Measurements from ENCODE around the gene INHBE.
A peak's percentile ranks its signal among the peaks of the same experiment; 100 is the strongest.
"Not testable (repeated sequence)": the region's sequence is repeated elsewhere in the genome, so short reads cannot be mapped to it uniquely, and the experiment has no call there.

Gene INHBE

DNA sequence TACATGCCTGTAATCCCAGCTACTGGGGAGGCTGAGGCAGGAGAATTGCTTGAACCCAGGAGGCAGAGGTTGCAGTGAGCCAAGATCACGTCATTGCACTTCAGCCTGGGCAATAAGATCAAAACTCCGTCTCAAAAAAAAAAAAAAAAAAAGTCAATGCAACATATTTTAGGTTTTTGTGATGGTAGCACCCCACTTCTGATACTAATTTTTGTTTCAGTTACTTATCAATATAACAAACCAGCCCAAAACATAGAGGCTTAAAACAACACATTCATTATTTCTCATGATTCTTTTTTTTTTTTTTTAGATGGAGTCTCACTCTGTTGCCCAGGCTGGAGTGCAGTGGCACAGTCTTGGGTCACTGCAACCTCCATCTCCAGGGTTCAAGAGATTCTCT lies 13.7 kb upstream of the INHBE start:
- DNase-seq, result not testable (repeated sequence)

DNA sequence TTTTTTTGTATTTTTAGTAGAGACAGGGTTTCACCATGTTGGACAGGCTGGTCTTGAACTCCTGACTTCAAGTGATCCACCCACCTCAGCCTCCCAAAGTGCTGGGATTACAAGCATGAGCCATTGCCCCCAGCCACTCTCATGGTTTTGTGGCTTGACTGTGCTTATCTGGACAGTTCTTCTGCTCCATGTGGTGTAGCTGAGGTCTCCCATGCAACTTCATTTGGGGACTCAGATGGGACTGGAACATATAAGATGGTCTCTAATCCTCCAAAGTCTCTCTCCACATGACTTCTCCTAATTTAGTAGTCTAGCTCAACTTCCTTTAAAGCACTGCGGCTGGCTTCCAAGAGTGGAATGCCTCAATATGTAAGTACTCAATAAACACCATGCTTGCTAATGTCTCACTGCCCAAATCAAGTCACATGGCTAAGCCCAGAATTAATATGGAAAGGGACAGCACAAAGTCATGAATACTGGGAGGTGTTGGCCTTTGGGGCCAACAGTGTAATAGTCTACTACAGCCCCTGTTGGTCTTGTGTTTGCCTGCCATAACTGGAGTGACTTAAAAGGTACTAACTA lies 13.2 kb upstream of the INHBE start:
- no peak for DNase-seq

DNA sequence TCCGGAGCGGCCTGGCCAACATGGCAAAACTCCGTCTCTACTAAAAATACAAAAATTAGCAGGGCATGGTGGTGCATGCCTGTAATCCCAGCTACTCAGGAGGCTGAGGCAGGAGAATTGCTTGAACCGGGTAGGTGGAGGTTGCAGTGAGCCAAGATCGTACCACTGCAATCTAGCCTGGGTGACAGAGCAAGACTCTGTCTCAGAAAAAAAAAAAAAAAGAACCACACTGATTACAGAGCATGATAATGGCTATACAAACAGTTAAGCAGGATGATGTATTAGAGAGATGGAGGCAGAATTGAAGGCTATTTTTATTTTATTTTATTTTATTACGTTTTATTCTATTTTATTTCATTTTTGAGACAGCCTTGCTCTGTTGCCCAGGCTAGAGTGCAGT lies 10.8 kb upstream of the INHBE start:
- DNase-seq, result not testable (repeated sequence)

DNA sequence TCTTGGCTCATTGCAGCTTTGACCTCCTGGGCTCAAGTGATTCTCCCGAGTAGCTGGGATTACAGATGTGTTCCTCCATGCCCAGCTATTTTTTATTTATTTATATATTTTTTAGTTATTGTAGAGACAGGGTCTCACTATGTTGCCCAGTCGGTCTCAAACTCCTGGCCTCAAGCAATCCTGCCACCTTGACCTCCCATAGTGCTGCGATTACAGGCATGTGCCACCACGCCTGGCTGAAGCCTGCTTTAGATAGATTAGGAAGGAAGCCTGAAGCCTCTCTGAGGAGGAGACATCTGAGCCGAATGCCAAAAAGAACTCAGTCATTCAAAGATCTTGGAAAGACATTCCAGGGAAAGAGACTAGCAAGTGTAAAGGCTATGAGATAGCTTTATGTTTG lies 10.4 kb upstream of the INHBE start:
- DNase-seq, result no peak

DNA sequence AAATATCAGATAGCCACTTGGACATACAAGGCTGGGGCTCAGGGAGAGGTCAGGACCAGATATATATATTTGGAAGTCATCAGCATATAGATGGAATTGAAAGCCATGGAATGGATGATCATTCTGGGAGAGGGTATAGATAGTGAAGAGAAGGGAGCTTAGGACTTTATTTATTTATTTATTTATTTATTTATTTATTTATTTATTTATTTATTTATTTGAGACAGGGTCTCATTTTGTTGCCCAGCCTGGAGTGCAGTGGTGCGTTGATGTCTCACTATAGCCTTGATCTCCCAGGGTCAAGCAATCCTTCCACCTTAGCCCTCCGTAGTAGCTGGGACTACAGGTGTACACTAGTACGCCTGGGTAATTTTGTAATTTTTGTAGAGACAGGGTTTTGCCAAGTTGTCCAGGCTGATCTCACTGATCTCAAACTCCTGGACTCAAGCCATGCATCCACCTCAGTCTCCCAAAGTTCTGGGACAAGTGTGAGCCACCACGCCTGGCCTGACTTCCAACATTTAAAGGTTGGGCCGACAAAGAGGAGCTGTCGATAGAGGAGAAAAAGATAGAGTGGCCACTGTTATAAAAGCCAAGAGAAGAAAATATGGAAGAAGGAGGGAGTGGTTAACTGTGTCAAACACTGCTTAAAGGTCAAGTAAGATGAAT lies 8.7 kb upstream of the INHBE start:
- no peak for DNase-seq

DNA sequence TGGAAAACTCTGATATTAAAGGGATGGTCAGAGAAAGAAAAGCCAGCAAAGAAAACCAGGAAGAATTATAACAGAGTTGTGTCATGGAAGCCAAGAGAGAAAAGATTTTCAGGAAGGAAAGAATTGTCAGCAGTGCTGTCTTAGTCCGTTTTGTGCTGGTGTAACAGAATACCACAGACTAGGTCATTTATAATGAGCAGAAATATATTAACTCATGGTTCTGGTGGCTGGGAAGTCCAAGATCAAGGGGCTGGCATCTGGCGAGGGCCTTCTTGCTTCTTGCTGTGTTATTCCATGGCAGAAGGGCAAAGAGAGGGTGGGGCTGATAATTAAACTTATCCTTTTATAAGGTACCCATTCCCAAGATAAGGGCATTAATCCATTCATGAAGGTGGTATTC lies 6.4 kb upstream of the INHBE start:
- no peak for DNase-seq

DNA sequence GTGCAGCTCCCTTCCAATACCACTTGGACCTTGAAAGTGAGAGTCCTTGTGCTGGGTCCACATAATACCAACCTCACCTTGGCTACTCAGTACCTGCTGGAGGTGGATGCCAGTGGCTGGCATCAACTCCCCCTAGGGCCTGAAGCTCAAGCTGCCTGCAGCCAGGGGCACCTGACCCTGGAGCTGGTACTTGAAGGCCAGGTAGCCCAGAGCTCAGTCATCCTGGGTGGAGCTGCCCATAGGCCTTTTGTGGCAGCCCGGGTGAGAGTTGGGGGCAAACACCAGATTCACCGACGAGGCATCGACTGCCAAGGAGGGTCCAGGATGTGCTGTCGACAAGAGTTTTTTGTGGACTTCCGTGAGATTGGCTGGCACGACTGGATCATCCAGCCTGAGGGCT lies 5.7 kb upstream of the INHBE start:
- no peak for DNase-seq

DNA sequence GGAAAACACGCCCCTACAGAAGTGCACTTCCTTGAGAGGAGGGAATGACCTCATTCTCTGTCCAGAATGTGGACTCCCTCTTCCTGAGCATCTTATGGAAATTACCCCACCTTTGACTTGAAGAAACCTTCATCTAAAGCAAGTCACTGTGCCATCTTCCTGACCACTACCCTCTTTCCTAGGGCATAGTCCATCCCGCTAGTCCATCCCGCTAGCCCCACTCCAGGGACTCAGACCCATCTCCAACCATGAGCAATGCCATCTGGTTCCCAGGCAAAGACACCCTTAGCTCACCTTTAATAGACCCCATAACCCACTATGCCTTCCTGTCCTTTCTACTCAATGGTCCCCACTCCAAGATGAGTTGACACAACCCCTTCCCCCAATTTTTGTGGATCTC lies 5.0 kb upstream of the INHBE start:
- DNase-seq, result no peak

DNA sequence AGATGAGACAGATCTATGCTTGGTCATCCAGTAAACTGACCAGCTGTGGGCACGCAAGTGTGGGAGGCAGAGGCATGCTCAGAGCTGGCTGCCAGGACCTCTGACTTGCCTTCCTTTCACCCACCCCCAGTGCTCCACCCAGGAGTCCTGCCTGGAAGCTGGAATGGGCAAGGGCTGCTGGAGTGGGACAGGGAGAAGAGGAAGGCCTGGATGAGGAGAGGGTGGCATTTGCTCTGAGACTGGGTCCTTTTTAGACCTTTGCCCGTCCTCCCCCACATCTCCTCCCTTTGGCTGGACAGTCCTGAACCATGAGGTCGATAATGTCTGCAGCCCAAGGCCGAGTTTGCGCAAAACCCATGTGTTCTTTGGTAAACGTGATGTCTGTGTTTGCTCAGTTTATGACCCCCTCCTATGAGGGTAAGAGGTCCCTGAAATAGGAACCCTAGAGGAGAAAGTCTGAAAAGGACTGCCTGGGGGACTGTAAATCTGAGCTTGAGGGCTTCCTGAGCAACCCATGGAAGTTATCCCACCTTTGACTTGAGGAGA lies 3.8 kb upstream of the INHBE start:
- no peak for DNase-seq

DNA sequence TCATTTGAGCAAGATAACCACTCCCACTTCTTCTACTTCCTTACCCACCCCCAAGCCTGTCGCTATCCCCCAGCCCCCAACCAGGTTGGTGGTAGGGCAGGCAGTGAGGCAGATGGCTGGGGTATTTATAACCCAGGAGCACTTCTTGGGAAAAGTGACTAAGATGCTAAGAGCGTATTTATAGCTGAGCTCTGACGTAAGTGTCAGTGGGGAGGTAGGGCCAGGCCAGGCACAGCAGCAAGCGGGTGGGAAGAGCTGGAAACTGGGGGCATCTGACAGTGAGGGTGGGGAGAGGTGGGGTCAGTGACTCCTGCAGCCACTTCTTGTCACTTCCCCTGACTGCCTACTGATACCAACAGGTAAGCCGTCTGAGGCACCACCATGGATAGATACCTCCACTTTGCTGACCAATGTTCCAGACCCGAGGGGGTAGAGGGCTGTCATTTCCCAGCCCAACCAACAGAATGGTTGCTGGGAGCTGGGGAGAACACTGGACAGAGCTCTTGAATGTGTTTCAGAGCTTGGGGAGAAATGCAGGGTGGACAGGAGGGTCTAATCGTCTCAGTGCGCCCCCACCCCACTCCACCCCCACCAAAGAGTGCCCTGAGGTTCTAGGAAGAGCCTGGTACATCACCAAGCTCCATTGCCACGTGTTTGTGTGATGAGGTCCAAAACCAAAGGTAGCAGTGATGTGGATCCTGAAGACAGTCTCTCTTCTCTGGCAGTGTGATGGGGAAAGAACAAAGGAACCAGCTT lies 2.7 kb upstream of the INHBE start:
- peak in 1 of 2 donors; percentile 25 for DNase-seq

DNA sequence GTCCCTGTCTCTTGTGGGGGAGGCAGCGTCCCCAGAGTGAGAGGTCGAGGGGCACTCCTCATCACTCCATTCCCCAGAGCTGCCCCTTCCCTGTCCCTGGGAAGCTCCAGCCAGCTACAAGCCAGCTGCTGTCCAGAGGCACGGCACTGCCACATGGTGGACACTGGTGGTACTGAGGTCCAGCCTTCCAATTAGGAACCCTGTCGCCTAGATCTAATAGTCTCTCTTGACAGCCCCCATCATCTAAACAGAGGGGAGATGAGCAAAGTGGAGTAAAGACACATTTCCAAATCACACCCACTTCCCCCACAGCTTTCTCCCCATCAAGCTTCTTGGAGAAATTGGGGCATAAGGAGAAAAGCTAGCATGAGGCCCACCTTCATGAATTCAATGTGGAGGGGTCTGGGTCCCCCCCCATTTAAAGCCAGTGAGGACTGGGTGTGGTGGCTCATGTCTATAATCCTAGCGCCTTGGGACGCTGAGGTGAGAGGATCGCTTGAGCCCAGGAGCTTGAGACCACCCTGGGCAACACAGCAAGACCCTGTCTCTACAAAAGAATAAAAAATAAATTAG lies 2.1 kb upstream of the INHBE start:
- DNase-seq, result peak; percentile 72 to 76

DNA sequence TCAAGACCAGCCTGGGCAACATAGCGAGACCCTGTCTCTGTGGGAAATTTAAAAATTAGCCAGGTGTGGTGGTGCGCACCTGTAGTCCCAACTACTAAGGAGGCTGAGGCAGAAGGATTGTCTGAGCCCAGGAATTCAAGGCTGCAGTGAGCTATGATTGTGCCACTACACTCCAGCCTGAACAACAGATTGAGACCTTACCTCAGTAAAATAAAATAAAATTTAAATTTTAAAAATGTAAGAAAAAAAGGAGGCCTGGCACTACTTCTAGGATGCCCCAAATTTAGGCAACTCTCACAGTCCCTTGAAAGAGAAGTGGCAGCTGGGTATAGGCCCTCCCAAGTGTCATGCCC lies 918 bp upstream of the INHBE start:
- no peak for DNase-seq

DNA sequence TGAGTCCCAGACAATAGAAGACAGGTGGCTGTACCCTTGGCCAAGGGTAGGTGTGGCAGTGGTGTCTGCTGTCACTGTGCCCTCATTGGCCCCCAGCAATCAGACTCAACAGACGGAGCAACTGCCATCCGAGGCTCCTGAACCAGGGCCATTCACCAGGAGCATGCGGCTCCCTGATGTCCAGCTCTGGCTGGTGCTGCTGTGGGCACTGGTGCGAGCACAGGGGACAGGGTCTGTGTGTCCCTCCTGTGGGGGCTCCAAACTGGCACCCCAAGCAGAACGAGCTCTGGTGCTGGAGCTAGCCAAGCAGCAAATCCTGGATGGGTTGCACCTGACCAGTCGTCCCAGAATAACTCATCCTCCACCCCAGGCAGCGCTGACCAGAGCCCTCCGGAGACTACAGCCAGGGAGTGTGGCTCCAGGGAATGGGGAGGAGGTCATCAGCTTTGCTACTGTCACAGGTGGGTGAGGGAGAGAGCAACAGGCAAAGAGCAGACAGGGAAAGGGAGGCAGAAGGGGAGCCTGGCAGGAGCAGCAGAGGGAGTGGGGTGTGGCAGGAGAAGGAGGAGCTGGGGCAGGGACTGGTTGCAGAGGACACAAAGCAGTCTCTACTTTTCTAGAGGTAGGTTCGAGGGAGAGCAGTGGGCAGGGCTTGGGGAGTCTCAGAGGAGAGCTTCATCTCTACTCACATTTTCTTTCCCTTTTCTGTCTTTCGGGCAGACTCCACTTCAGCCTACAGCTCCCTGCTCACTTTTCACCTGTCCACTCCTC lies 452 bp downstream of the INHBE start:
- no peak for DNase-seq

DNA sequence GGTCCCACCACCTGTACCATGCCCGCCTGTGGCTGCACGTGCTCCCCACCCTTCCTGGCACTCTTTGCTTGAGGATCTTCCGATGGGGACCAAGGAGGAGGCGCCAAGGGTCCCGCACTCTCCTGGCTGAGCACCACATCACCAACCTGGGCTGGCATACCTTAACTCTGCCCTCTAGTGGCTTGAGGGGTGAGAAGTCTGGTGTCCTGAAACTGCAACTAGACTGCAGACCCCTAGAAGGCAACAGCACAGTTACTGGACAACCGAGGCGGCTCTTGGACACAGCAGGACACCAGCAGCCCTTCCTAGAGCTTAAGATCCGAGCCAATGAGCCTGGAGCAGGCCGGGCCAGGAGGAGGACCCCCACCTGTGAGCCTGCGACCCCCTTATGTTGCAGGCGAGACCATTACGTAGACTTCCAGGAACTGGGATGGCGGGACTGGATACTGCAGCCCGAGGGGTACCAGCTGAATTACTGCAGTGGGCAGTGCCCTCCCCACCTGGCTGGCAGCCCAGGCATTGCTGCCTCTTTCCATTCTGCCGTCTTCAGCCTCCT lies 1.1 kb downstream of the INHBE start:
- DNase-seq, result no peak

DNA sequence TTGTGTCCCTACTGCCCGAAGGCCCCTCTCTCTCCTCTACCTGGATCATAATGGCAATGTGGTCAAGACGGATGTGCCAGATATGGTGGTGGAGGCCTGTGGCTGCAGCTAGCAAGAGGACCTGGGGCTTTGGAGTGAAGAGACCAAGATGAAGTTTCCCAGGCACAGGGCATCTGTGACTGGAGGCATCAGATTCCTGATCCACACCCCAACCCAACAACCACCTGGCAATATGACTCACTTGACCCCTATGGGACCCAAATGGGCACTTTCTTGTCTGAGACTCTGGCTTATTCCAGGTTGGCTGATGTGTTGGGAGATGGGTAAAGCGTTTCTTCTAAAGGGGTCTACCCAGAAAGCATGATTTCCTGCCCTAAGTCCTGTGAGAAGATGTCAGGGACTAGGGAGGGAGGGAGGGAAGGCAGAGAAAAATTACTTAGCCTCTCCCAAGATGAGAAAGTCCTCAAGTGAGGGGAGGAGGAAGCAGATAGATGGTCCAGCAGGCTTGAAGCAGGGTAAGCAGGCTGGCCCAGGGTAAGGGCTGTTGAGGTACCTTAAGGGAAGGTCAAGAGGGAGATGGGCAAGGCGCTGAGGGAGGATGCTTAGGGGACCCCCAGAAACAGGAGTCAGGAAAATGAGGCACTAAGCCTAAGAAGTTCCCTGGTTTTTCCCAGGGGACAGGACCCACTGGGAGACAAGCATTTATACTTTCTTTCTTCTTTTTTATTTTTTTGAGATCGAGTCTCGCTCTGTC lies 1.8 kb downstream of the INHBE start:
- DNase-seq, result no peak

DNA sequence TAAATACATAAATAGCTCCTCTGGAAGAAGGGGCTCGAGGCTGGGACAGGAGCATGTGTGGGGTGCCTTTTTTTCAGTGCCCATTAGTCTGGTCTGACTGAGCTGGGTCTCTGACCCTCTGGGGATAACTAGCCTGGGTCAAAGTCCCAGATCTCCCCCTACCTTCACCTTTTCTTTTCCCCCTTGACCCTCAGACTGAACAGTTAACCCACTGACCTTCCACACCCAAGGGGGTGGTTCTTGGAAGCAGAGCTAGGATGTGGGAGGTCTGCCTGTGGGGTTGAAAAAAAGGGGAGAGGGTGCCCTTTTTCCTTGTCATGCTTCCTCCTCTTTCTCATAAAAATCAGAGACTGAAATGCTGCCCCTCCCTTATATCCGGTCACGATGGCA lies 3.6 kb downstream of the INHBE start:
- no peak for DNase-seq

DNA sequence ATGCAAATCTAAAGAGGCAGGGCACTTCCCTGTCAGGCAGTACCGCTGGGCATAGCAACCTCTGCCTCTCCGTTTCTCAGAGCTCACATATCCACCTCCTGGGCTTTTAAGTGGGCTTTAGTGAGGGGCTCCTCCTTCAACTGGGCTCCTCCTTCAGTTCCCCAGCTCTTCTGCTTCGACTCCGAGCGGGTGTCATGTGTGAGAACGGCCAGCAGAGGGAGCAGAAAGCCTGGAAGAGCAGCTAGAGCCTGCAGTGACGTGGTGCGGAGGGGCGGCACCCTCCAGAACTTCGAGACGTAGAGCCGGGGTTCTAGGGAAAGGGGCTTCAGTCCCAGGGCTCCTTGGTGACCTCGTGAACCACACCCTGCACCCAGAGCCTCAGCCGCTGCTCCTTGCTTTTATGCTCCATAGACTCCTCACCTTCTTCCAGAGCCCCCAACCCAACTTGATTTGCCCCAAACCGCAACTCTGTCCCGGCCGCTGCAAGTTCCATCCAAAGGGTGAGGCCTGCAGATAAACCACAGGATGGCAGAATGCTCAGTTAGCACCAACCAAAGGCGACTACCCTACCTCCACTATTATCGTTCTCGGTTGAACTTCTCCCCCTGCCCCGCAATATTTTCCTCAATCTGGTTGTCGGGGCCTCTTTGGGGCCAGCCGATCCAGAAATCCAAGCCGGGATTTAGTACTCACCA lies 4.1 kb downstream of the INHBE start:
- DNase-seq, result peak; percentile 94 to 96

DNA sequence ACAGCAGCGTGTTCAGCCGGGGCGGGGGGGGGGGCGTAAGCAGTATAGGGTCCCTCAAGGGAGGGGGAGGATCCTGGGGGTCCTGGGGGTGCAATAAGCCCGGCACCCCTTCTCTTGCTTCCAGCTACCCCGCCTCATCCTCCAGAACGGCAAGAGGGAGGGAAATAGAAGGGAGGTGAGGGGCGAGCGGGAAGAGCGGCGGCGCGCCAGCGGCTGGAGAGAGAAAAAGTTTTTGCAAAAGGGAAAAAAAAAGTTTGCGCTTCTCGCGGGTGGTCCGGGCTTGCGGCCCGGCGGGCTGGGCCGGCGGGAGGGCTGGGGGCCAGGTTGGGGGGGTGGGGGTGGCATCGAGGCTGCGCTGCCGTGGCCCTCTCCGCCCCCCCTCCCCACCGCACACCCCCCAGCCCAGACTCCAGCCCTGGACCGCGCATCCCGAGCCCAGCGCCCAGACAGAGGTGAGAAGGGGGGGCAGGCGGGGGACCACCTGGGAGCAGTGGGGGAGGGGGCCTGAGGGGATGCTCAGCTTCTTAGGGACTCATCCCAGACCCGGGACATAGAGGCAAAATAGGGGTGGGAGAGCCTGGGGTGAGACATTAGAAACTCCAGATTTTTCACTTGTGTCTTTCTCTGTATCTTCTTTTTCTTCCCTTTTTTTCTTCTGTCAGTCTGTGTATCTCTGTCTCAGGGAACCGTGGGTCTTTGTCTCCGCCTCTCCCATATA lies 4.8 kb downstream of the INHBE start, which contains the start of gene GLI1:
Gene GLI1, plus strand, starts transcription at position 36 of the 718 bp plus-strand sequence. CDS start 3,907 bp downstream, outside the sequence.
- no peak for DNase-seq

DNA sequence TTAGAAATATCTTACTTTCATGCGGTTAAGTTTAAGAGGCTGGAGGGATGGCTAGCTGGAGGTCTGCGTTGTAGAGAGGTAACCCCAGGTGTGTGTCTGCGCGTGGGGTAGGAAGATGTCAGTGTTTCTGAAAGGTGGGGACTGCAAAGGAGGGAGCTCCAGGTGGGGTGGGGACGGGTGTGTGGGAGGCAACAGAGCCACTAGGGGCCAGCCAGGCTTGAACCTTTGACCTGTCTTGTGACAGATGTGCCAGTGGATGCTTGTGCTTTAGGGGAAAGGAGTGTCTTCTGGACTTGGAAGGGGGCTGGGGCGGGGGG lies 5.3 kb downstream of the INHBE start:
- no peak for DNase-seq

DNA sequence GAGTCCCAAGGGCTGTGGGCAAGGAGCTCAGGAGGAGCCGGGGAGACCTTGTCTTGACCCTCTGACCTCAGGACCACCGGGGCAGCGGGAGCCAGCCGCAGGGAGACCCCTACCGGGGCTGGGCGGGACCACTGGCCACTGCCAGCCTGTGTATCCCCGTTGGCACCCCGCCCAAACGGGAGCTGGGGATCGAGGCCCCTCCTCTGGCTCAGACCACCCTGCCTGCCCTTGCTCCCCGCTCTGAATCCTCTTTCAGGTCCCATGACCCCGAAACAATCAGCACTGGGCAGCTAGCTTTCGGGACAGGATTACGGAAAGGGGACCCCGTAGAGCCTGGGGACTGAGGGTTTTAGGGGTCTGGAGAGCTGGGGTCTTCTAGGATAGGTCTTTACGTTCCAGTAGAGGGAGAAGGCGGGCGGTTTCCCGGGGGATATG lies 5.8 kb downstream of the INHBE start:
- DNase-seq, result no peak
